Activated T-cell treated with anti-CD3 and anti-CD28 coated beads, Interleukin-2, amount 50 U/mL, for 24 hours (primary cell): ENCODE results near the gene FAM83D.
"Not testable (repeated sequence)": the region's sequence is repeated elsewhere in the genome, so short reads cannot be mapped to it uniquely, and the experiment has no call there.

ENCODE experiments used
- DNase-seq: peaks from one replicate; pipeline ENCODE4 v3.0.0-alpha.2; 2020
- H3K27ac Mint-ChIP-seq: 2 replicates; pipeline ENCODE4 v1.8.0; 2020; ENCODE audit warnings: mild to moderate bottlenecking, mixed read lengths
- H3K27me3 Mint-ChIP-seq: 2 replicates; pipeline ENCODE4 v1.8.0; 2020; ENCODE audit warnings: mixed read lengths
- H3K36me3 Mint-ChIP-seq: 2 replicates; pipeline ENCODE4 v1.8.0; 2020; ENCODE audit warnings: low read depth, mixed read lengths
- H3K4me1 Mint-ChIP-seq: 2 replicates; pipeline ENCODE4 v1.8.0; 2020; ENCODE audit warnings: low read depth, mixed read lengths
- H3K4me3 Mint-ChIP-seq: 2 replicates; pipeline ENCODE4 v1.8.0; 2020; ENCODE audit warnings: mild to moderate bottlenecking, moderate library complexity, mixed read lengths
- H3K9me3 Mint-ChIP-seq: 2 replicates; pipeline ENCODE4 v1.8.0; 2020; ENCODE audit warnings: mixed read lengths

The FAM83D gene

GRCh38 chr20:38960187-38960687 lies 34.0 kb downstream of the FAM83D start:
- H3K9me3 Mint-ChIP-seq, H3K4me3 Mint-ChIP-seq, DNase-seq, H3K27me3 Mint-ChIP-seq, H3K27ac Mint-ChIP-seq: not testable (repeated sequence)
- Mint-ChIP-seq H3K4me1 (peaks cover 33% of the 10 kb centered on the region), H3K36me3 (peaks cover 29% of the 10 kb centered on the region)

GRCh38 chr20:38961530-38962043 lies 35.4 kb downstream of the FAM83D start:
- Mint-ChIP-seq H3K4me3 (peak overlapping the region; percentile 91), H3K36me3 (peaks cover 39% of the 10 kb centered on the region), H3K4me1 (peaks cover 34% of the 10 kb centered on the region), H3K27ac (peak overlapping the region; percentile 99), H3K9me3 (no peaks in the 10 kb centered on the region), H3K27me3 (no peaks in the 10 kb centered on the region)
- no peak for DNase-seq

GRCh38 chr20:38962044-38962927 lies 36.1 kb downstream of the FAM83D start, which contains the start of gene DHX35:
TSS of gene DHX35 (plus strand) at chr20:38962344. CDS start at chr20:38962368, 24 bp downstream.
- Mint-ChIP-seq H3K4me3 (peak within 1 kb of the TSS; percentile 91), H3K4me1 (peaks cover 34% of the 10 kb centered on the region), H3K36me3 (peaks cover 46% of the 10 kb centered on the region), H3K27ac (peak within 1 kb of the TSS; percentile 99), H3K9me3 (no peaks in the 10 kb centered on the region), H3K27me3 (no peaks in the 10 kb centered on the region)
- DNase-seq: peak; percentile 99

- peak overlapping the region; percentile 99 for H3K27ac Mint-ChIP-seq
- no peaks in the 10 kb centered on the region for H3K9me3 Mint-ChIP-seq
- peaks cover 34% of the 10 kb centered on the region for H3K4me1 Mint-ChIP-seq
- peaks cover 52% of the 10 kb centered on the region for H3K36me3 Mint-ChIP-seq
- peak overlapping the region; percentile 91 for H3K4me3 Mint-ChIP-seq
- DNase-seq: no peak
- no peaks in the 10 kb centered on the region for H3K27me3 Mint-ChIP-seq
These were observed 36.7 kb downstream of the FAM83D start for GRCh38 chr20:38962928-38963401.

- Mint-ChIP-seq H3K4me3 (peak overlapping the region; percentile 91), H3K9me3 (no peaks in the 10 kb centered on the region), H3K27me3 (no peaks in the 10 kb centered on the region), H3K36me3 (peaks cover 58% of the 10 kb centered on the region), H3K4me1 (peaks cover 34% of the 10 kb centered on the region), H3K27ac (no peak overlapping the region)
- no peak for DNase-seq
These were observed 37.5 kb downstream of the FAM83D start for GRCh38 chr20:38963745-38964144.

GRCh38 chr20:38965264-38965663 lies 39.0 kb downstream of the FAM83D start:
- Mint-ChIP-seq H3K9me3 (no peaks in the 10 kb centered on the region), H3K27ac (peak overlapping the region; percentile 24), H3K36me3 (peaks cover 73% of the 10 kb centered on the region), H3K4me3 (no peak overlapping the region), H3K27me3 (no peaks in the 10 kb centered on the region), H3K4me1 (peaks cover 34% of the 10 kb centered on the region)
- DNase-seq: no peak

GRCh38 chr20:38968090-38968489 lies 41.9 kb downstream of the FAM83D start:
- Mint-ChIP-seq H3K27me3 (no peaks in the 10 kb centered on the region), H3K27ac (no peak overlapping the region), H3K9me3 (no peaks in the 10 kb centered on the region), H3K4me3 (no peak overlapping the region), H3K4me1 (peaks cover 24% of the 10 kb centered on the region), H3K36me3 (peaks cover 84% of the 10 kb centered on the region)
- DNase-seq: no peak

GRCh38 chr20:38969708-38970107 lies 43.5 kb downstream of the FAM83D start:
- no peak overlapping the region for H3K27ac Mint-ChIP-seq
- no peak for DNase-seq
- no peak overlapping the region for H3K4me3 Mint-ChIP-seq
- H3K36me3 Mint-ChIP-seq: peaks cover 91% of the 10 kb centered on the region
- no peaks in the 10 kb centered on the region for H3K27me3 Mint-ChIP-seq
- peaks cover 19% of the 10 kb centered on the region for H3K4me1 Mint-ChIP-seq
- no peaks in the 10 kb centered on the region for H3K9me3 Mint-ChIP-seq

- Mint-ChIP-seq H3K27ac (no peak overlapping the region), H3K27me3 (no peaks in the 10 kb centered on the region), H3K4me3 (no peak overlapping the region), H3K36me3 (peaks cover 90% of the 10 kb centered on the region), H3K9me3 (no peaks in the 10 kb centered on the region), H3K4me1 (peaks cover 19% of the 10 kb centered on the region)
- DNase-seq: no peak
These were observed 44.1 kb downstream of the FAM83D start for GRCh38 chr20:38970302-38970701.

- Mint-ChIP-seq H3K27me3 (no peaks in the 10 kb centered on the region), H3K4me3 (no peak overlapping the region), H3K4me1 (peaks cover 19% of the 10 kb centered on the region), H3K36me3 (peaks cover 67% of the 10 kb centered on the region), H3K9me3 (no peaks in the 10 kb centered on the region), H3K27ac (peak overlapping the region; percentile 8)
- no peak for DNase-seq
These were observed 46.9 kb downstream of the FAM83D start for GRCh38 chr20:38973107-38973506.

GRCh38 chr20:38973645-38974044 lies 47.4 kb downstream of the FAM83D start:
- Mint-ChIP-seq H3K27me3 (no peaks in the 10 kb centered on the region), H3K4me3 (no peak overlapping the region), H3K27ac (no peak overlapping the region), H3K9me3 (no peaks in the 10 kb centered on the region), H3K4me1 (peaks cover 19% of the 10 kb centered on the region), H3K36me3 (peaks cover 63% of the 10 kb centered on the region)
- DNase-seq: no peak

GRCh38 chr20:38975539-38976120 lies 49.4 kb downstream of the FAM83D start:
- Mint-ChIP-seq H3K4me1 (peaks cover 20% of the 10 kb centered on the region), H3K27ac (no peak overlapping the region), H3K27me3 (no peaks in the 10 kb centered on the region), H3K36me3 (peaks cover 54% of the 10 kb centered on the region), H3K9me3 (no peaks in the 10 kb centered on the region), H3K4me3 (no peak overlapping the region)
- DNase-seq: no peak

- Mint-ChIP-seq H3K36me3 (peaks cover 49% of the 10 kb centered on the region), H3K4me1 (peaks cover 14% of the 10 kb centered on the region), H3K4me3 (no peak overlapping the region), H3K27ac (no peak overlapping the region), H3K9me3 (no peaks in the 10 kb centered on the region), H3K27me3 (no peaks in the 10 kb centered on the region)
- DNase-seq: no peak
These were observed 53.2 kb downstream of the FAM83D start for GRCh38 chr20:38979434-38979833.

GRCh38 chr20:38979842-38980241 lies 53.6 kb downstream of the FAM83D start:
- Mint-ChIP-seq H3K4me3 (no peak overlapping the region), H3K36me3 (peaks cover 49% of the 10 kb centered on the region), H3K27ac (no peak overlapping the region), H3K27me3 (no peaks in the 10 kb centered on the region), H3K4me1 (peaks cover 11% of the 10 kb centered on the region), H3K9me3 (no peaks in the 10 kb centered on the region)
- no peak for DNase-seq
